SK-N-SH (cell line): ENCODE measurements around the gene KNTC1. TPM values are rescaled to one million over a fixed set of nuclear protein-coding genes. Genes with fewer than 3 reads are reported as not detected.
A peak's percentile ranks its signal among the peaks of the same experiment; 100 is the strongest.

ENCODE experiments used
- CTCF ChIA-PET: fragments of 300-600, 350-600 bp; formaldehyde crosslinking; extraction: SDS; loops from one replicate; lab custom pipeline; 2021; lab: Yijun Ruan, JAX
- POLR2A ChIA-PET: fragments of 350-600 bp; sonication (Branson Sonifier 250); formaldehyde crosslinking; extraction: SDS; loops from one replicate; lab custom pipeline; 2020; ENCODE audit warnings: antibody characterized with exemption, inconsistent platforms; lab: Yijun Ruan, JAX
- DNase-seq: peaks from one replicate; pipeline ENCODE4 v3.0.0; 2012
- H2AFZ ChIP-seq: fragments of 200-600 bp; sonication (generic); 2 replicates; pipeline ENCODE4 v1.8.1; 2016; ENCODE audit warnings: antibody characterized with exemption, mild to moderate bottlenecking, low read depth
- H3F3A ChIP-seq: fragments of 200-600 bp; sonication (generic); replicated peaks from 2 replicates; pipeline ENCODE3; 2016; ENCODE audit warnings: antibody characterized with exemption, mild to moderate bottlenecking; ENCODE audit not compliant: insufficient read depth
- H3K27ac ChIP-seq, 2 experiments: fragments of 200-500 bp in 1 of 2; fragments of 200-600 bp in 1 of 2; sonication (Bioruptor generic) in 1 of 2; sonication (generic), shearing (Covaris generic) in 1 of 2; 2 replicates each; pipeline versions ENCODE4 v1.5.1 to v1.6.1; 2014 to 2016; ENCODE audit warnings: low read depth in 2 of 2, inconsistent platforms in 1 of 2, low read length in 1 of 2, mild to moderate bottlenecking in 1 of 2, mixed read lengths in 1 of 2
- H3K27me3 ChIP-seq: fragments of 200-600 bp; sonication (generic), shearing (Covaris generic); 2 replicates; pipeline ENCODE4 v1.6.1; 2016; ENCODE audit warnings: mixed run types; ENCODE audit not compliant: insufficient read depth
- H3K36me3 ChIP-seq, 2 experiments: fragments of 200-500 bp in 1 of 2; fragments of 200-600 bp in 1 of 2; sonication (Bioruptor generic) in 1 of 2; sonication (generic) in 1 of 2; replicated peaks in 1 of 2; 2 replicates each; pipeline versions ENCODE3 to v1.5.1; 2014 to 2016; ENCODE audit warnings: low read length in 1 of 2, mild to moderate bottlenecking in 1 of 2; ENCODE audit not compliant: insufficient read depth in 2 of 2, control insufficient read depth in 1 of 2
- H3K4me1 ChIP-seq, 2 experiments: fragments of 200-500 bp in 1 of 2; fragments of 200-600 bp in 1 of 2; sonication (Bioruptor generic) in 1 of 2; sonication (generic), shearing (Covaris generic) in 1 of 2; 2 replicates each; pipeline versions ENCODE4 v1.5.1 to v1.6.1; 2014 to 2016; ENCODE audit warnings: low read depth in 1 of 2, low read length in 1 of 2, mixed run types in 1 of 2; ENCODE audit not compliant: insufficient read depth in 2 of 2, control insufficient read depth in 1 of 2
- H3K4me2 ChIP-seq: fragments of 200-600 bp; sonication (generic), shearing (Covaris generic); 2 replicates; pipeline ENCODE4 v1.6.1; 2017; ENCODE audit warnings: mixed run types
- H3K4me3 ChIP-seq, 2 experiments: fragments of 200-500 bp in 1 of 2; fragments of 200-600 bp in 1 of 2; sonication (Bioruptor generic) in 1 of 2; sonication (generic), shearing (Covaris generic) in 1 of 2; 2 replicates each; pipeline versions ENCODE4 v1.5.1 to v1.8.1; 2014 to 2016; ENCODE audit warnings: low read depth in 2 of 2, inconsistent platforms in 1 of 2, low read length in 1 of 2, mild to moderate bottlenecking in 1 of 2, mixed read lengths in 1 of 2, moderate library complexity in 1 of 2
- H3K79me2 ChIP-seq: fragments of 200-600 bp; sonication (generic); 2 replicates; pipeline ENCODE4 v1.8.1; 2017; ENCODE audit warnings: mild to moderate bottlenecking; ENCODE audit not compliant: insufficient read depth
- H3K9ac ChIP-seq: fragments of 200-600 bp; sonication (generic); 2 replicates; pipeline ENCODE4 v1.6.1; 2017; ENCODE audit warnings: mixed run types
- H3K9me2 ChIP-seq: fragments of 200-600 bp; sonication (generic); 2 replicates; pipeline ENCODE4 v1.6.1; 2017; ENCODE audit warnings: mixed run types
- H3K9me3 ChIP-seq: fragments of 200-600 bp; sonication (generic); 2 replicates; pipeline ENCODE4 v1.6.1; 2017; ENCODE audit warnings: mixed run types, mild to moderate bottlenecking, moderate library complexity
- H4K20me1 ChIP-seq: fragments of 200-600 bp; sonication (generic); 2 replicates; pipeline ENCODE4 v1.6.1; 2017; ENCODE audit warnings: mild to moderate bottlenecking, mixed run types; ENCODE audit not compliant: insufficient read depth
- CHD2 ChIP-seq: fragments of 150-350 bp; IDR thresholded peaks from 2 replicates; pipeline ENCODE4 v1.6.1; 2018; ENCODE audit warnings: low read length; ENCODE audit not compliant: partially characterized antibody
- CTCF ChIP-seq: fragments of 200-600 bp; sonication (generic); IDR thresholded peaks from 2 replicates; pipeline ENCODE4 v1.6.1; 2017; ENCODE audit warnings: antibody characterized with exemption, mild to moderate bottlenecking, moderate library complexity
- ELF1 ChIP-seq: IDR thresholded peaks from 2 replicates; pipeline ENCODE4 v1.4.0; 2012
- FOSL2 ChIP-seq: IDR thresholded peaks from 2 replicates; pipeline ENCODE4 v1.4.0; 2012; ENCODE audit warnings: low read depth, mild to moderate bottlenecking, moderate library complexity, borderline replicate concordance
- FOXJ3 ChIP-seq: sonication (generic); formaldehyde crosslinking; IDR thresholded peaks from 2 replicates; pipeline ENCODE4 v1.5.1; 2020; ENCODE audit warnings: mild to moderate bottlenecking, missing genetic modification reagents
- FOXM1 ChIP-seq: IDR thresholded peaks from 2 replicates; pipeline ENCODE4 v1.4.0; 2012; ENCODE audit warnings: low read depth, mild to moderate bottlenecking
- GATA2 ChIP-seq: sonication (generic); formaldehyde crosslinking; IDR thresholded peaks from 2 replicates; pipeline ENCODE4 v1.5.0; 2020; ENCODE audit warnings: mild to moderate bottlenecking, missing genetic modification reagents
- IRF3 ChIP-seq: fragments of 150-350 bp; IDR thresholded peaks from 2 replicates; pipeline ENCODE4 v1.6.1; 2016; ENCODE audit warnings: mild to moderate bottlenecking, low read depth, low read length
- JUND ChIP-seq: IDR thresholded peaks from 2 replicates; pipeline ENCODE4 v1.4.0; 2012
- MAX ChIP-seq: IDR thresholded peaks from 2 replicates; pipeline ENCODE4 v1.4.0; 2012; ENCODE audit warnings: low read depth
- MXI1 ChIP-seq: IDR thresholded peaks from 2 replicates; pipeline ENCODE4 v1.6.1; 2012; ENCODE audit warnings: mild to moderate bottlenecking, low read depth, low read length, improper control_type of control experiment
- NRF1 ChIP-seq: IDR thresholded peaks from 2 replicates; pipeline ENCODE4 v1.6.1; 2012; ENCODE audit warnings: low read depth, mild to moderate bottlenecking, low read length
- POLR2AphosphoS5 ChIP-seq: IDR thresholded peaks from 2 replicates; pipeline ENCODE4 v1.6.1; 2012; ENCODE audit warnings: low read depth, low read length
- RAD21 ChIP-seq: IDR thresholded peaks from 2 replicates; pipeline ENCODE4 v1.6.1; 2012; ENCODE audit warnings: mild to moderate bottlenecking, low read length
- RCOR1 ChIP-seq: fragments of 150-350 bp; IDR thresholded peaks from 2 replicates; pipeline ENCODE4 v1.6.1; 2017; ENCODE audit warnings: antibody characterized with exemption, low read length
- REST ChIP-seq: IDR thresholded peaks from 2 replicates; pipeline ENCODE4 v1.6.1; 2012; ENCODE audit warnings: mild to moderate bottlenecking, low read depth, low read length, moderate library complexity
- RFX5 ChIP-seq: IDR thresholded peaks from 2 replicates; pipeline ENCODE4 v1.6.1; 2012; ENCODE audit warnings: mild to moderate bottlenecking, improper control_type of control experiment, low read length
- SIN3A ChIP-seq: IDR thresholded peaks from 2 replicates; pipeline ENCODE4 v1.6.1; 2012; ENCODE audit warnings: low read depth, mild to moderate bottlenecking, low read length, moderate library complexity, borderline replicate concordance
- SMC3 ChIP-seq: IDR thresholded peaks from 2 replicates; pipeline ENCODE4 v1.6.1; 2012; ENCODE audit warnings: low read depth, low read length, improper control_type of control experiment
- TCF12 ChIP-seq: IDR thresholded peaks from 2 replicates; pipeline ENCODE4 v1.4.0; 2012
- TEAD4 ChIP-seq: IDR thresholded peaks from 2 replicates; pipeline ENCODE4 v1.4.0; 2012; ENCODE audit warnings: mild to moderate bottlenecking, borderline replicate concordance; ENCODE audit not compliant: insufficient read depth
- USF1 ChIP-seq: IDR thresholded peaks from 2 replicates; pipeline ENCODE4 v1.4.0; 2012; ENCODE audit warnings: low read depth, borderline replicate concordance
- USF2 ChIP-seq: fragments of 150-350 bp; IDR thresholded peaks from 2 replicates; pipeline ENCODE4 v1.6.1; 2017; ENCODE audit warnings: antibody characterized with exemption, low read length, low read depth, borderline replicate concordance
- YY1 ChIP-seq: IDR thresholded peaks from 2 replicates; pipeline ENCODE4 v1.4.0; 2012; ENCODE audit warnings: low read depth, mild to moderate bottlenecking
- WGBS: methylation state at CpG from one replicate; pipeline ENCODE4 v1.1.6; 2017; ENCODE audit warnings: low lambda C conversion rate; 5-methylcytosine and 5-hydroxymethylcytosine counted together
- polyA plus RNA-seq, 3 experiments: library from polyadenylated mRNA; depleted of rRNA; stranded (reverse); fragments of >200 nt; gene quantifications; 2 replicates each; pipeline ENCODE4 v1.2.3, GENCODE V29; 2012

KNTC1 gene
- polyA plus RNA-seq, 1 of the 3 experiments (the other 2 are of a cell fraction): 13.2 TPM

- Histone ChIP-seq H3K4me1 (peaks cover 0 to 5% of the 10 kb centered on the region in 2 experiments; a peak in 1 of 4 replicates), H3K9me3 (no peaks in the 10 kb centered on the region), H3F3A (peaks cover 14% of the 10 kb centered on the region), H3K4me2 (peak overlapping the region; percentile 60), H2AFZ (no peak overlapping the region), H4K20me1 (no peaks in the 10 kb centered on the region), H3K27ac (peak overlapping the region in 1 of 2 experiments; percentile 71; a peak in 2 of 4 replicates), H3K36me3 (no peaks in the 10 kb centered on the region), H3K27me3 (no peaks in the 10 kb centered on the region), H3K9me2 (no peaks in the 10 kb centered on the region), H3K79me2 (no peaks in the 10 kb centered on the region), H3K9ac (no peak overlapping the region), H3K4me3 (no peak overlapping the region)
- CTCF ChIA-PET: no interaction called here
- DNase-seq: no peak
- POLR2A ChIA-PET: interaction anchor here (0.7 kb wide), 1 partner anchor 10 kb away, joined by 4 read pairs; no protein-coding TSS in a partner anchor
- WGBS: 38% methylated on average over 5 of the region's 5 CpGs
- TF ChIP-seq RCOR1 (no peak), RFX5 (no peak), MXI1 (no peak), TCF12 (peak; percentile 37; the same call in 1 of the 2 replicates), YY1 (no peak), TEAD4 (no peak), USF2 (no peak), ELF1 (no peak), RAD21 (no peak), REST (no peak), JUND (peak; percentile 27; the same call in 1 of the 2 replicates), MAX (no peak), SIN3A (no peak), POLR2AphosphoS5 (no peak), USF1 (0 out of 2 replicates have a peak, but pooled peaks have one; percentile 41), FOXJ3 (CRISPR knock-in tag) (no peak), CTCF (no peak), FOXM1 (no peak), CHD2 (no peak), FOSL2 (peak; percentile 27; the same call in 1 of the 2 replicates), NRF1 (no peak), GATA2 (no peak), SMC3 (no peak), IRF3 (no peak)
Measured at GRCh38 chr12:122669397-122670070, 142.5 kb downstream of the KNTC1 start.
